ENCODE results near the gene ARPIN.

Gene ARPIN

GRCh38 chr15:89932880-89933279, 20.1 kb upstream of the ARPIN start:
- H3K4me3 ChIP-seq (ENCODE audit: low read depth, low read length), result no peak overlapping the region
- DNase-seq (ENCODE audit: low read depth), result no peak
- TF ChIP-seq POLR2A (IDR thresholded peaks at IDR 0.05; ENCODE audit: extremely low read depth, insufficient read length) (no peak), MYC (IDR thresholded peaks at IDR 0.05; ENCODE audit: low read depth, low read length) (no peak), CTCF (IDR thresholded peaks at IDR 0.05; ENCODE audit: low read depth, low read length) (no peak)
- TF ChIP-seq, protein P1, sequence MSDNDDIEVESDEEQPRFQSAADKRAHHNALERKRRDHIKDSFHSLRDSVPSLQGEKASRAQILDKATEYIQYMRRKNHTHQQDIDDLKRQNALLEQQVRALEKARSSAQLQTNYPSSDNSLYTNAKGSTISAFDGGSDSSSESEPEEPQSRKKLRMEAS (IDR thresholded peaks at IDR 0.05; ENCODE audit: low read depth, low read length), result no peak

DNA sequence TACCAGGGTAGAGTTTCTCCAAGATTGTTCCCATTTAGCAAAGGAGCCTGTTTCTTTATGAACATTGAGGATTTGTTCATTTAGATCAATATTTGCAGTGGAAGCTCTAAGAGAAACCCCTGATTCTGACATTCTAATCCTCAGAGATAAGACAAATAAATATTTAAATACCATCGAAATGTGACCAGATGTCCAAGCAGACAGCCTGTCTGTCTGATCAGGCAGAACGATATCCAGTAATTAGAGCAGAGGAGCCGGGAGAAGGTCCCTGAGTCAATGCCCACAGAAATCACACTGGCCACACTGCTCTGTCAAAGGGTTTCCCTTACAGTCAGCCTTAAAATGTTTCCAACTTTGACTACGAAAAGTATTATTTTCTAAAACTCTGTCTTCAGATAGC, 15.7 kb upstream of the ARPIN start:
- DNase-seq (ENCODE audit: low read depth), result no peak
- no peak for TF ChIP-seq CTCF (IDR thresholded peaks at IDR 0.05; ENCODE audit: low read depth, low read length)

GRCh38 chr15:89926158-89926557, 13.4 kb upstream of the ARPIN start:
- no peak for DNase-seq (ENCODE audit: low read depth)
- H3K4me3 ChIP-seq (ENCODE audit: low read depth, low read length), result no peak overlapping the region
- no peak for TF ChIP-seq MYC (IDR thresholded peaks at IDR 0.05; ENCODE audit: low read depth, low read length)
- no peak for TF ChIP-seq CTCF (IDR thresholded peaks at IDR 0.05; ENCODE audit: low read depth, low read length)
- no peak for TF ChIP-seq POLR2A (IDR thresholded peaks at IDR 0.05; ENCODE audit: extremely low read depth, insufficient read length)

More for the DNA sequence above, 15.7 kb upstream of the ARPIN start:
- no peak overlapping the region for H3K4me3 ChIP-seq (ENCODE audit: low read depth, low read length)

DNA sequence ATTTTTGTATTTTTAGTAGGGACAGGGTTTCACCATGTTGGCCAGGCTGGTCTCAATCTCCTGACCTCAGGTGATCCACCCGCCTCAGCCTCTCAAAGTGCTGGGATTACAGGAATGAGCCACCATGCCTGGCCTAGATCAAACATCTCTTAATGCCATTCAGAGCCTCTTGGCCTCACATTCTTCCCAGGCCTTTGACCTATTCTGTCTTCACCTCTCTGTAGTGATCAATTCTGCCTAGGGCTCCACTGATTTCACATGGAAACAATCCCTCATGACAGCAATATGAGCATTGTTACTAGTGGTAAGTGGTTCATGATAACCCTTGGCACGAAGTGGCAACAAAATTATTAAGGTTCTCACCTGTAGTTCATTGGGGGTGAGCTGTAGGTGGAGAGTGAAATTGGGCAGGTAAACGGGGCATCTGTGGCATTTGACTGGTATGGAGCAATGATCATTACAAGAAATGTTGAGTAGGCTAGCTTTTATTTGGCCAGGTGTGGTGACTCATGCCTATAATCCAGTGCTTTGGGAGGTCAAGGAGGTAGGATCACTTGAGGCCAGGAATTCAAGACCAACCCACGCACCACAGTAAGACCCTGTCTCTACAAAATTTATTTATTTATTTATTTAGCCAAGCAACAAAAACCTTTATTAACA, 4.8 kb upstream of the ARPIN start:
- no peak for TF ChIP-seq POLR2A (IDR thresholded peaks at IDR 0.05; ENCODE audit: extremely low read depth, insufficient read length)
- no peak for TF ChIP-seq CTCF (IDR thresholded peaks at IDR 0.05; ENCODE audit: low read depth, low read length)
- no peak for TF ChIP-seq MYC (IDR thresholded peaks at IDR 0.05; ENCODE audit: low read depth, low read length)
- TF ChIP-seq, protein P1 (IDR thresholded peaks at IDR 0.05; ENCODE audit: low read depth, low read length), result no peak
- no peak for DNase-seq (ENCODE audit: low read depth)
- H3K4me3 ChIP-seq (ENCODE audit: low read depth, low read length), result no peak overlapping the region

- H3K4me3 ChIP-seq (ENCODE audit: low read depth, low read length), result no peak overlapping the region
- TF ChIP-seq CTCF (IDR thresholded peaks at IDR 0.05; ENCODE audit: low read depth, low read length) (no peak), POLR2A (IDR thresholded peaks at IDR 0.05; ENCODE audit: extremely low read depth, insufficient read length) (no peak), MYC (IDR thresholded peaks at IDR 0.05; ENCODE audit: low read depth, low read length) (no peak)
- TF ChIP-seq, protein P1 (IDR thresholded peaks at IDR 0.05; ENCODE audit: low read depth, low read length), result no peak
- DNase-seq (ENCODE audit: low read depth), result no peak
Observed at GRCh38 chr15:89916660-89917059, 3.9 kb upstream of the ARPIN start.

DNA sequence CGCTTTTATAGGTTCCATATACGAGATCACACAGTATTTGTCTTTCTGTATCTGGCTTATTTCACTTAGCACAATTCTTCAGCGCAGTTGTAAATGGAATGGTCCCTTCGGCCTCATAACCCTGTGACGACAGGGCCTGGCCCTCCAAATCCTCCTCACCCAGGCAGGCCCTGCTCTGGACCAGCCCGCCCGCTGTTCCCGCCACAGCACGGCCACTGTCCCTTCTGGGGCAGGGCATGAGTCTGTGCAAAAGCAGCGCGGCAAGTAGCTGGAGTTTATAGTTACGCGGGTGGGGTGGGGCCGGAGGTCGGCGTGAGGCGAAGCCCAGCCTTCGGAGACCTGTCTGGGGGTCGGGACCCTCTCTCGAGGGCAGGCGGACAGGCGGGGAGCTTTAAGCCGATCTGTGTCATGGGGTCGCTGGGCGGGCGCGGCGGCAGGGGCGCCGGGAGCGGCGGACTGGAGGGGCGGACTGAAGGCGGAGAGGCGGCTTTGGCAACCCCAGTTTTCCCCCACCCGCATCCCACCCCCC, 543 bp downstream of the ARPIN start:
- no peak for DNase-seq (ENCODE audit: low read depth)
- TF ChIP-seq MYC (IDR thresholded peaks at IDR 0.05; ENCODE audit: low read depth, low read length) (no peak), CTCF (IDR thresholded peaks at IDR 0.05; ENCODE audit: low read depth, low read length) (no peak), POLR2A (IDR thresholded peaks at IDR 0.05; ENCODE audit: extremely low read depth, insufficient read length) (no peak)
- TF ChIP-seq, protein P1 (IDR thresholded peaks at IDR 0.05; ENCODE audit: low read depth, low read length), result no peak
- H3K4me3 ChIP-seq (ENCODE audit: low read depth, low read length), result no peak overlapping the region

Data from NB4 (cell line).